Neural cell (in vitro differentiated cells): Measurements from ENCODE around the gene ZBTB7B. TPM values are rescaled to one million over a fixed set of nuclear protein-coding genes. Genes with fewer than 3 reads are reported as not detected.

ENCODE experiments used
- H2AFZ ChIP-seq: fragments of 200-600, 300-800 bp; sonication (generic), shearing (Covaris generic); 2 replicates; pipeline ENCODE4 v1.6.0; 2014; ENCODE audit warnings: low read depth, mild to moderate bottlenecking, antibody characterized with exemption, low read length, moderate library complexity
- H3F3A ChIP-seq: fragments of 200-600 bp; shearing (Covaris generic); 2 replicates; pipeline ENCODE4 v1.6.1; 2016; ENCODE audit warnings: mild to moderate bottlenecking, moderate library complexity, mixed read lengths, antibody characterized with exemption, low read length; ENCODE audit not compliant: insufficient read depth, poor library complexity, severe bottlenecking
- H3K27ac ChIP-seq: fragments of 200-600, 300-800 bp; sonication (generic), shearing (Covaris generic); 2 replicates; pipeline ENCODE4 v1.5.1; 2014; ENCODE audit warnings: mild to moderate bottlenecking, low read length, moderate library complexity
- H3K27me3 ChIP-seq: fragments of 300-800, 200-600 bp; sonication (generic), shearing (Covaris generic); 2 replicates; pipeline ENCODE4 v1.6.0; 2014; ENCODE audit warnings: mild to moderate bottlenecking, low read depth, low read length, moderate library complexity; ENCODE audit not compliant: insufficient read depth
- H3K36me3 ChIP-seq: fragments of 300-800, 200-600 bp; sonication (generic), shearing (Covaris generic); 2 replicates; pipeline ENCODE4 v1.5.1; 2014; ENCODE audit warnings: mild to moderate bottlenecking, antibody characterized with exemption, low read length, moderate library complexity; ENCODE audit not compliant: insufficient read depth
- H3K4me2 ChIP-seq: fragments of 300-800, 200-600 bp; sonication (generic), shearing (Covaris generic); 2 replicates; pipeline ENCODE4 v1.6.0; 2014; ENCODE audit warnings: mild to moderate bottlenecking, low read length
- H3K4me3 ChIP-seq: fragments of 300-800, 200-600 bp; sonication (generic), shearing (Covaris generic); 2 replicates; pipeline ENCODE4 v1.5.1; 2014; ENCODE audit warnings: mild to moderate bottlenecking, low read length, moderate library complexity
- H3K79me2 ChIP-seq: fragments of 200-600 bp; shearing (Covaris generic); replicated peaks from 2 replicates; pipeline ENCODE4 v1.6.0; 2014; ENCODE audit warnings: mild to moderate bottlenecking, low read length, moderate library complexity; ENCODE audit not compliant: insufficient read depth
- H3K9ac ChIP-seq: fragments of 300-800, 200-600 bp; sonication (generic), shearing (Covaris generic); 2 replicates; pipeline ENCODE4 v1.6.1; 2016; ENCODE audit warnings: mild to moderate bottlenecking, low read length, mixed read lengths
- H3K9me2 ChIP-seq: fragments of 200-600 bp; shearing (Covaris generic); 2 replicates; pipeline ENCODE4 v1.6.1; 2016; ENCODE audit warnings: mild to moderate bottlenecking, low read length, mixed read lengths; ENCODE audit not compliant: insufficient read depth
- H3K9me3 ChIP-seq: fragments of 200-600, 300-800 bp; sonication (generic), shearing (Covaris generic); 2 replicates; pipeline ENCODE4 v1.6.1; 2016; ENCODE audit warnings: mild to moderate bottlenecking, mixed run types, low read length, moderate library complexity, mixed read lengths
- H4K20me1 ChIP-seq: fragments of 200-600 bp; shearing (Covaris generic); 2 replicates; pipeline ENCODE4 v1.6.1; 2016; ENCODE audit warnings: mild to moderate bottlenecking, mixed run types; ENCODE audit not compliant: insufficient read depth
- EP300 ChIP-seq: fragments of 450-650 bp; conservative IDR thresholded peaks from 2 replicates; pipeline ENCODE4 v1.6.1; 2014; ENCODE audit warnings: antibody characterized with exemption, mild to moderate bottlenecking, moderate library complexity; ENCODE audit not compliant: poor library complexity, severe bottlenecking
- EZH2 ChIP-seq: fragments of 200-600, 300-800 bp; shearing (Covaris generic), sonication (generic); IDR thresholded peaks from 2 replicates; pipeline ENCODE4 v1.6.1; 2014; ENCODE audit warnings: antibody characterized with exemption, low read length, borderline replicate concordance, mild to moderate bottlenecking; ENCODE audit not compliant: insufficient read depth, poor library complexity, severe bottlenecking
- MXI1 ChIP-seq: fragments of 450-650 bp; conservative IDR thresholded peaks from 2 replicates; pipeline ENCODE4 v1.6.1; 2014; ENCODE audit warnings: antibody characterized with exemption, mild to moderate bottlenecking; ENCODE audit not compliant: poor library complexity, severe bottlenecking
- POLR2AphosphoS5 ChIP-seq: IDR thresholded peaks from 2 replicates; pipeline ENCODE4 v1.6.1; 2012
- RAD21 ChIP-seq: fragments of 450-650 bp; conservative IDR thresholded peaks from 2 replicates; pipeline ENCODE4 v1.6.1; 2014; ENCODE audit warnings: antibody characterized with exemption, mild to moderate bottlenecking, moderate library complexity
- REST ChIP-seq: IDR thresholded peaks from 2 replicates; pipeline ENCODE4 v1.6.1; 2012; ENCODE audit warnings: borderline replicate concordance
- SMC3 ChIP-seq: fragments of 450-650 bp; conservative IDR thresholded peaks from 2 replicates; pipeline ENCODE4 v1.6.1; 2014; ENCODE audit warnings: antibody characterized with exemption, mild to moderate bottlenecking, moderate library complexity; ENCODE audit not compliant: poor library complexity
- TAF1 ChIP-seq: IDR thresholded peaks from 2 replicates; pipeline ENCODE4 v1.6.1; 2012; ENCODE audit warnings: low read depth
- polyA plus RNA-seq: library from polyadenylated mRNA; depleted of rRNA; stranded (reverse); fragments of >200 nt; gene quantifications from 2 replicates; pipeline ENCODE4 v1.2.3, GENCODE V29; 2014
- TF ChIP-seq, protein P1 (sequence below): fragments of 450-650 bp; IDR thresholded peaks from 2 replicates; pipeline ENCODE4 v1.5.1; 2014; ENCODE audit warnings: antibody characterized with exemption, mild to moderate bottlenecking, moderate library complexity; ENCODE audit not compliant: poor library complexity, severe bottlenecking

The ZBTB7B gene
- polyA plus RNA-seq, 1 donor from 2014 or later, result 0.54 TPM

GRCh38 chr1:155018617-155019348 lies 16.2 kb downstream of the ZBTB7B start:
- Histone ChIP-seq H3K9me3 (no peaks in the 10 kb centered on the region), H3K4me2 (no peak overlapping the region), H3K36me3 (no peaks in the 10 kb centered on the region), H3K27me3 (no peaks in the 10 kb centered on the region), H3K9me2 (no peaks in the 10 kb centered on the region), H2AFZ (no peak overlapping the region), H3K27ac (no peak overlapping the region), H4K20me1 (no peaks in the 10 kb centered on the region), H3K79me2 (no peaks in the 10 kb centered on the region), H3K4me3 (no peak overlapping the region), H3F3A (no peaks in the 10 kb centered on the region), H3K9ac (no peak overlapping the region)
- TF ChIP-seq, protein P1, sequence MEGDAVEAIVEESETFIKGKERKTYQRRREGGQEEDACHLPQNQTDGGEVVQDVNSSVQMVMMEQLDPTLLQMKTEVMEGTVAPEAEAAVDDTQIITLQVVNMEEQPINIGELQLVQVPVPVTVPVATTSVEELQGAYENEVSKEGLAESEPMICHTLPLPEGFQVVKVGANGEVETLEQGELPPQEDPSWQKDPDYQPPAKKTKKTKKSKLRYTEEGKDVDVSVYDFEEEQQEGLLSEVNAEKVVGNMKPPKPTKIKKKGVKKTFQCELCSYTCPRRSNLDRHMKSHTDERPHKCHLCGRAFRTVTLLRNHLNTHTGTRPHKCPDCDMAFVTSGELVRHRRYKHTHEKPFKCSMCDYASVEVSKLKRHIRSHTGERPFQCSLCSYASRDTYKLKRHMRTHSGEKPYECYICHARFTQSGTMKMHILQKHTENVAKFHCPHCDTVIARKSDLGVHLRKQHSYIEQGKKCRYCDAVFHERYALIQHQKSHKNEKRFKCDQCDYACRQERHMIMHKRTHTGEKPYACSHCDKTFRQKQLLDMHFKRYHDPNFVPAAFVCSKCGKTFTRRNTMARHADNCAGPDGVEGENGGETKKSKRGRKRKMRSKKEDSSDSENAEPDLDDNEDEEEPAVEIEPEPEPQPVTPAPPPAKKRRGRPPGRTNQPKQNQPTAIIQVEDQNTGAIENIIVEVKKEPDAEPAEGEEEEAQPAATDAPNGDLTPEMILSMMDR, result no peak
- TF ChIP-seq POLR2AphosphoS5, result no peak
- no peak for TF ChIP-seq MXI1

- no peaks in the 10 kb centered on the region for H3K79me2 ChIP-seq
- no peaks in the 10 kb centered on the region for H3K9me2 ChIP-seq
- TF ChIP-seq EZH2, result no peak
- no peak for TF ChIP-seq EP300
- no peak for TF ChIP-seq SMC3
- TF ChIP-seq MXI1, result no peak
- TF ChIP-seq RAD21, result no peak
- no peak for TF ChIP-seq TAF1
- TF ChIP-seq REST, result no peak
- TF ChIP-seq POLR2AphosphoS5, result no peak
- TF ChIP-seq, protein P1, result no peak
- no peaks in the 10 kb centered on the region for H3F3A ChIP-seq
- H3K9me3 ChIP-seq, result no peaks in the 10 kb centered on the region
- H4K20me1 ChIP-seq, result no peaks in the 10 kb centered on the region
- H2AFZ ChIP-seq, result no peak overlapping the region
- no peaks in the 10 kb centered on the region for H3K36me3 ChIP-seq
- H3K27ac ChIP-seq, result no peak overlapping the region
- H3K27me3 ChIP-seq, result no peaks in the 10 kb centered on the region
- no peak overlapping the region for H3K9ac ChIP-seq
- H3K4me2 ChIP-seq, result no peak overlapping the region
- H3K4me3 ChIP-seq, result no peak overlapping the region
Measured at GRCh38 chr1:155019377-155020245, 17.0 kb downstream of the ZBTB7B start.
